ENCODE results near the gene OR9Q2.

The OR9Q2 gene

DNA sequence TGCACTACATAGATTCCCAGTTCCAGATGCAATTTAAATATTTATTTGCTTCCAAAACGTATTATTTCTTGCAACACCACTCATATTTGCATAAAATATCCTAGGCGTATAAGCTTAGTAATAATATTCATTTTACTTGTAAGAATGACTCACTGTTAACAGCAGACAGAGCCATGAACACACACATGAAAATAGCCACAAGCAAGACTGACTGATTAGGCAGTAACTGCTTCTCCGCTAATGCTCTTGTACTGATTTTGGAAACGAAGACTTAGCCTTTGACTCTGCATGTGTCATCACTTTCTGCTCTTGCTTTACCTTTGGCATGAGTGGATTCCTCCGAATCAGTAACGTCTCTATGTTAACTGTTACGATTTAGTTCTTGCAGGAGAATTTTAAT is 33.9 kb downstream of the OR9Q2 start:
- H4K20me1 ChIP-seq (ENCODE audit: insufficient read depth): no peaks in the 10 kb centered on the region
- no peak overlapping the region for H3K4me2 ChIP-seq
- H2AFZ ChIP-seq (ENCODE audit: low read depth): no peak overlapping the region
- no peak overlapping the region for H3K9ac ChIP-seq
- no peak overlapping the region for H3K27ac ChIP-seq
- H3K27me3 ChIP-seq (ENCODE audit: insufficient read depth, low read depth): no peaks in the 10 kb centered on the region
- no peak overlapping the region for H3K4me3 ChIP-seq (IDR thresholded peaks at IDR 0.05; ENCODE audit: insufficient read depth, low read depth, low read length)
- no peaks in the 10 kb centered on the region for H3K79me2 ChIP-seq (ENCODE audit: insufficient read depth, low read depth)
- TF ChIP-seq, protein P1, sequence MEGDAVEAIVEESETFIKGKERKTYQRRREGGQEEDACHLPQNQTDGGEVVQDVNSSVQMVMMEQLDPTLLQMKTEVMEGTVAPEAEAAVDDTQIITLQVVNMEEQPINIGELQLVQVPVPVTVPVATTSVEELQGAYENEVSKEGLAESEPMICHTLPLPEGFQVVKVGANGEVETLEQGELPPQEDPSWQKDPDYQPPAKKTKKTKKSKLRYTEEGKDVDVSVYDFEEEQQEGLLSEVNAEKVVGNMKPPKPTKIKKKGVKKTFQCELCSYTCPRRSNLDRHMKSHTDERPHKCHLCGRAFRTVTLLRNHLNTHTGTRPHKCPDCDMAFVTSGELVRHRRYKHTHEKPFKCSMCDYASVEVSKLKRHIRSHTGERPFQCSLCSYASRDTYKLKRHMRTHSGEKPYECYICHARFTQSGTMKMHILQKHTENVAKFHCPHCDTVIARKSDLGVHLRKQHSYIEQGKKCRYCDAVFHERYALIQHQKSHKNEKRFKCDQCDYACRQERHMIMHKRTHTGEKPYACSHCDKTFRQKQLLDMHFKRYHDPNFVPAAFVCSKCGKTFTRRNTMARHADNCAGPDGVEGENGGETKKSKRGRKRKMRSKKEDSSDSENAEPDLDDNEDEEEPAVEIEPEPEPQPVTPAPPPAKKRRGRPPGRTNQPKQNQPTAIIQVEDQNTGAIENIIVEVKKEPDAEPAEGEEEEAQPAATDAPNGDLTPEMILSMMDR (conservative IDR thresholded peaks at IDR 0.05; ENCODE audit: low read depth, low read length): no peak
- H3K36me3 ChIP-seq (ENCODE audit: insufficient read depth): no peaks in the 10 kb centered on the region
- H3K4me1 ChIP-seq (ENCODE audit: low read depth, poor library complexity, severe bottlenecking): no peaks in the 10 kb centered on the region

- Histone ChIP-seq H3K27ac (no peak overlapping the region), H3K9ac (no peak overlapping the region), H3K79me2 (ENCODE audit: insufficient read depth, low read depth) (no peaks in the 10 kb centered on the region), H3K27me3 (ENCODE audit: insufficient read depth, low read depth) (no peaks in the 10 kb centered on the region), H3K4me2 (no peak overlapping the region), H3K4me1 (ENCODE audit: low read depth, poor library complexity, severe bottlenecking) (no peaks in the 10 kb centered on the region), H3K36me3 (ENCODE audit: insufficient read depth) (no peaks in the 10 kb centered on the region), H2AFZ (ENCODE audit: low read depth) (no peak overlapping the region), H3K4me3 (IDR thresholded peaks at IDR 0.05; ENCODE audit: insufficient read depth, low read depth, low read length) (no peak overlapping the region), H4K20me1 (ENCODE audit: insufficient read depth) (no peaks in the 10 kb centered on the region)
- TF ChIP-seq, protein P1 (conservative IDR thresholded peaks at IDR 0.05; ENCODE audit: low read depth, low read length): no peak
Observed at GRCh38 chr11:58227956-58228615, 39.2 kb downstream of the OR9Q2 start.
